Measurements from ENCODE around the gene LSM3.

LSM3 gene

GRCh38 chr3:14138878-14139655 lies 39.5 kb upstream of the LSM3 start:
- peaks cover 11% of the 10 kb centered on the region for H3K4me1 ChIP-seq (ENCODE audit: insufficient read depth, low read length)
- no peak overlapping the region for H3K9ac ChIP-seq (ENCODE audit: low read depth, low read length)
- no peaks in the 10 kb centered on the region for H3K9me3 ChIP-seq (ENCODE audit: control insufficient read depth, insufficient read depth, low read length)
- H3K36me3 ChIP-seq (ENCODE audit: insufficient read depth, low read length): peaks cover 12% of the 10 kb centered on the region

DNA sequence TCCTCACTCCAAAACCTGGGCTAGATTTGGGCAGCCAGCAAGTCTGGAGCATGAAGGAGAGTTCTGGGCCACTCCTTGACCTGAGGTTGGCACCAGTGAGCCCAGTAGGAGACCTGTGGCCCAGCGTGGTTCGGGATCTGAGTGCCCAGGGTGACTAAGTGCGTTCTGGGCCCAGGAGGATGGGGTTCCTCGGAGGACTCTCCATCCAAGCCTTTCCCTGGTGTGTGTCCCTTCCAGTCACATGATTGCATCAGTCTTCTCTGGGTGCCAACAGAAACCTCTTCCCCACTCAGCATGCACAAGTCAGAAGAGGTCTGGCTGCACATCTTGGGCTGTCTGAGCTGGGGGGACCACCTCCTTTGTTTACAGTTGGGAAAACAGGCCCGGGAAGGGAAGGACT lies 38.8 kb upstream of the LSM3 start:
- H3K4me1 ChIP-seq (ENCODE audit: insufficient read depth, low read length): peaks cover 16% of the 10 kb centered on the region
- peaks cover 7% of the 10 kb centered on the region; the same call in 1 of the 2 replicates for H3K36me3 ChIP-seq (ENCODE audit: insufficient read depth, low read length)
- H3K9me3 ChIP-seq (ENCODE audit: control insufficient read depth, insufficient read depth, low read length): no peaks in the 10 kb centered on the region
- H3K9ac ChIP-seq (ENCODE audit: low read depth, low read length): no peak overlapping the region

- peaks cover 7% of the 10 kb centered on the region; the same call in 1 of the 2 replicates for H3K36me3 ChIP-seq (ENCODE audit: insufficient read depth, low read length)
- H3K9me3 ChIP-seq (ENCODE audit: control insufficient read depth, insufficient read depth, low read length): no peaks in the 10 kb centered on the region
- H3K9ac ChIP-seq (ENCODE audit: low read depth, low read length): no peak overlapping the region
- peaks cover 23% of the 10 kb centered on the region for H3K4me1 ChIP-seq (ENCODE audit: insufficient read depth, low read length)
These were observed 37.9 kb upstream of the LSM3 start for GRCh38 chr3:14140668-14141067.

DNA sequence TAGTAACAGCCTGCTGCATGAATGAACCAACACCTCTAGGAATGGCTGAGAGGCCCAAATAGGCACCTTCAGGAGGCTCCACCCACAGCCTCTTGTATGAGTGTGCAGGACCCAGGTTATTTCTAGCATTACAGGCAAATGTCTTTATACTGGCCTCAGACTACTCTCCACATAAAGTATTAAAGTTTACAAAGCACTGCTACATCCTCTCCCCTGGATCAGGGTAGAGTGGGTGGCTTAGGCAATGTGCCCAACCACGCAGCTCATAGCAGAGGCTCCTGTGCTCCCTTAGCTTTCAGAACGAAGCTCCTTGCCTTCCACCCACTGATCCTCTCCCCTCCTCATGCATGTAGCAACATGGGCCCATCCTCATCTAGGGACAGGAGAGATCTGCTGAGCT lies 37.5 kb upstream of the LSM3 start:
- Histone ChIP-seq H3K4me1 (ENCODE audit: insufficient read depth, low read length) (peaks cover 23% of the 10 kb centered on the region), H3K36me3 (ENCODE audit: insufficient read depth, low read length) (peaks cover 10% of the 10 kb centered on the region; the same call in 1 of the 2 replicates), H3K9me3 (ENCODE audit: control insufficient read depth, insufficient read depth, low read length) (no peaks in the 10 kb centered on the region), H3K9ac (ENCODE audit: low read depth, low read length) (no peak overlapping the region)

DNA sequence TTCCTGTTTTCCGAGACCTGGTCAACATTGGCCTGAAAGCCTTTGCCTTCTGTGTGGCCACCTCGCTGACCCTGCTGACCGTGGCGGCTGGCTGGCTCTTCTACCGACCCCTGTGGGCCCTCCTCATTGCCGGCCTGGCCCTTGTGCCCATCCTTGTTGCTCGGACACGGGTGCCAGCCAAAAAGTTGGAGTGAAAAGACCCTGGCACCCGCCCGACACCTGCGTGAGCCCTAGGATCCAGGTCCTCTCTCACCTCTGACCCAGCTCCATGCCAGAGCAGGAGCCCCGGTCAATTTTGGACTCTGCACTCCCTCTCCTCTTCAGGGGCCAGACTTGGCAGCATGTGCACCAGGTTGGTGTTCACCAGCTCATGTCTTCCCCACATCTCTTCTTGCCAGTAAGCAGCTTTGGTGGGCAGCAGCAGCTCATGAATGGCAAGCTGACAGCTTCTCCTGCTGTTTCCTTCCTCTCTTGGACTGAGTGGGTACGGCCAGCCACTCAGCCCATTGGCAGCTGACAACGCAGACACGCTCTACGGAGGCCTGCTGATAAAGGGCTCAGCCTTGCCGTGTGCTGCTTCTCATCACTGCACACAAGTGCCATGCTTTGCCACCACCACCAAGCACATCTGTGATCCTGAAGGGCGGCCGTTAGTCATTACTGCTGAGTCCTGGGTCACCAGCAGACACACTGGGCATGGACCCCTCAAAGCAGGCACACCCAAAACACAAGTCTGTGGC lies 36.8 kb upstream of the LSM3 start:
- H3K9ac ChIP-seq (ENCODE audit: low read depth, low read length): no peak overlapping the region

DNA sequence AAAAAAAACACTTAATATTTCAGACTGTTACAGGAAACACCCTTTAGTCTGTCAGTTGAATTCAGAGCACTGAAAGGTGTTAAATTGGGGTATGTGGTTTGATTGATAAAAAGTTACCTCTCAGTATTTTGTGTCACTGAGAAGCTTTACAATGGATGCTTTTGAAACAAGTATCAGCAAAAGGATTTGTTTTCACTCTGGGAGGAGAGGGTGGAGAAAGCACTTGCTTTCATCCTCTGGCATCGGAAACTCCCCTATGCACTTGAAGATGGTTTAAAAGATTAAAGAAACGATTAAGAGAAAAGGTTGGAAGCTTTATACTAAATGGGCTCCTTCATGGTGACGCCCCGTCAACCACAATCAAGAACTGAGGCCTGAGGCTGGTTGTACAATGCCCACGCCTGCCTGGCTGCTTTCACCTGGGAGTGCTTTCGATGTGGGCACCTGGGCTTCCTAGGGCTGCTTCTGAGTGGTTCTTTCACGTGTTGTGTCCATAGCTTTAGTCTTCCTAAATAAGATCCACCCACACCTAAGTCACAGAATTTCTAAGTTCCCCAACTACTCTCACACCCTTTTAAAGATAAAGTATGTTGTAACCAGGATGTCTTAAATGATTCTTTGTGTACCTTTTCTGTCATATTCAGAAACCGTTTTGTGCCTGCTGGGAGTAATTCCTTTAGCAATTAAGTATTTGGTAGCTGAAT lies 35.9 kb upstream of the LSM3 start:
- no peaks in the 10 kb centered on the region for H3K9me3 ChIP-seq (ENCODE audit: control insufficient read depth, insufficient read depth, low read length)
- peaks cover 15% of the 10 kb centered on the region; the same call in 1 of the 2 replicates for H3K36me3 ChIP-seq (ENCODE audit: insufficient read depth, low read length)
- no peak overlapping the region for H3K9ac ChIP-seq (ENCODE audit: low read depth, low read length)
- H3K4me1 ChIP-seq (ENCODE audit: insufficient read depth, low read length): peaks cover 23% of the 10 kb centered on the region

More for the DNA sequence above, 36.8 kb upstream of the LSM3 start:
- Histone ChIP-seq H3K9me3 (ENCODE audit: control insufficient read depth, insufficient read depth, low read length) (no peaks in the 10 kb centered on the region), H3K4me1 (ENCODE audit: insufficient read depth, low read length) (peaks cover 23% of the 10 kb centered on the region), H3K36me3 (ENCODE audit: insufficient read depth, low read length) (peaks cover 13% of the 10 kb centered on the region; the same call in 1 of the 2 replicates)

- Histone ChIP-seq H3K4me1 (ENCODE audit: insufficient read depth, low read length) (peaks cover 31% of the 10 kb centered on the region), H3K9me3 (ENCODE audit: control insufficient read depth, insufficient read depth, low read length) (no peaks in the 10 kb centered on the region), H3K36me3 (ENCODE audit: insufficient read depth, low read length) (peaks cover 15% of the 10 kb centered on the region; the same call in 1 of the 2 replicates), H3K9ac (ENCODE audit: low read depth, low read length) (no peak overlapping the region)
These were observed 35.1 kb upstream of the LSM3 start for GRCh38 chr3:14143271-14144225.

GRCh38 chr3:14144423-14145075 lies 34.1 kb upstream of the LSM3 start:
- Histone ChIP-seq H3K9ac (ENCODE audit: low read depth, low read length) (no peak overlapping the region), H3K9me3 (ENCODE audit: control insufficient read depth, insufficient read depth, low read length) (no peaks in the 10 kb centered on the region), H3K36me3 (ENCODE audit: insufficient read depth, low read length) (peaks cover 15% of the 10 kb centered on the region; the same call in 1 of the 2 replicates), H3K4me1 (ENCODE audit: insufficient read depth, low read length) (peaks cover 31% of the 10 kb centered on the region)

DNA sequence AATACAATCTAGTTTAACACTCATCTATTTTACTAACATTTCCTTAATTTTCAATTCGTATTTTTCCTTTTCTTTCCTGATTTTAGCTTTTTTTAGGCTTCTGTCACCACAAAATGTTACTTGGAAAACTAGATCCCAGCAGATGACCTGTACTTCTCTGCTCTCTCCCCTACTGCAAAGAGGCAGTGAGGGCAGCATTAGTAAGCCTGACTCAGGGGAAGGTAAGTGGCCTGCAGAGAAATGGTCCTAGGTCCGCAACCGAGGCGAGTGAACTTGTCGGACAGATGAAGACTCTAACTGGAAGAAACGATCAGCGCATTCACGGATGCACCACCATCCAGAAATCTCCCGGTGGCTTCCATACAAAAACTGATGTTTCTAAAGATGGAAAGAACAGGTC lies 33.4 kb upstream of the LSM3 start:
- H3K36me3 ChIP-seq (ENCODE audit: insufficient read depth, low read length): peaks cover 15% of the 10 kb centered on the region; the same call in 1 of the 2 replicates
- H3K4me1 ChIP-seq (ENCODE audit: insufficient read depth, low read length): peaks cover 31% of the 10 kb centered on the region
- no peak overlapping the region for H3K9ac ChIP-seq (ENCODE audit: low read depth, low read length)
- no peaks in the 10 kb centered on the region for H3K9me3 ChIP-seq (ENCODE audit: control insufficient read depth, insufficient read depth, low read length)

GRCh38 chr3:14145670-14146380 lies 32.8 kb upstream of the LSM3 start:
- H3K9me3 ChIP-seq (ENCODE audit: control insufficient read depth, insufficient read depth, low read length): no peaks in the 10 kb centered on the region
- H3K9ac ChIP-seq (ENCODE audit: low read depth, low read length): no peak overlapping the region
- peaks cover 31% of the 10 kb centered on the region for H3K4me1 ChIP-seq (ENCODE audit: insufficient read depth, low read length)
- H3K36me3 ChIP-seq (ENCODE audit: insufficient read depth, low read length): peaks cover 15% of the 10 kb centered on the region; the same call in 1 of the 2 replicates

GRCh38 chr3:14146381-14147065 lies 32.1 kb upstream of the LSM3 start:
- no peaks in the 10 kb centered on the region for H3K9me3 ChIP-seq (ENCODE audit: control insufficient read depth, insufficient read depth, low read length)
- peaks cover 15% of the 10 kb centered on the region; the same call in 1 of the 2 replicates for H3K36me3 ChIP-seq (ENCODE audit: insufficient read depth, low read length)
- no peak overlapping the region for H3K9ac ChIP-seq (ENCODE audit: low read depth, low read length)
- peaks cover 31% of the 10 kb centered on the region for H3K4me1 ChIP-seq (ENCODE audit: insufficient read depth, low read length)

GRCh38 chr3:14147066-14147435 lies 31.6 kb upstream of the LSM3 start:
- no peaks in the 10 kb centered on the region for H3K9me3 ChIP-seq (ENCODE audit: control insufficient read depth, insufficient read depth, low read length)
- H3K36me3 ChIP-seq (ENCODE audit: insufficient read depth, low read length): peaks cover 18% of the 10 kb centered on the region; the same call in 1 of the 2 replicates
- H3K4me1 ChIP-seq (ENCODE audit: insufficient read depth, low read length): peaks cover 31% of the 10 kb centered on the region
- H3K9ac ChIP-seq (ENCODE audit: low read depth, low read length): no peak overlapping the region
